Sigmoid colon (tissue), 7 donors: ENCODE data around the gene CXCR2. TPM values are rescaled to one million over a fixed set of nuclear protein-coding genes. Genes with fewer than 3 reads are reported as not detected.

Experiments
- DNase-seq: peaks from one replicate; pipeline ENCODE4 v3.0.0-alpha.2; 2019
- H3K27ac ChIP-seq, 4 donors: fragments of 200-600 bp; sonication (generic); one replicate each; pipeline ENCODE4 v1.5.1; 2016 to 2019; ENCODE audit warnings: mild to moderate bottlenecking in 1 of 4
- H3K27me3 ChIP-seq, 3 donors: fragments of 200-600 bp; sonication (generic); one replicate each; pipeline ENCODE4 v1.5.1; 2019; ENCODE audit warnings: mild to moderate bottlenecking in 1 of 3
- H3K36me3 ChIP-seq, 4 donors: fragments of 200-600 bp; sonication (generic); one replicate each; pipeline ENCODE4 v1.5.1; 2016 to 2019
- H3K4me1 ChIP-seq, 4 donors: fragments of 200-600 bp; sonication (generic); one replicate each; pipeline ENCODE4 v1.5.1; 2017 to 2019
- H3K4me3 ChIP-seq, 4 donors: fragments of 200-600 bp; sonication (generic); one replicate each; pipeline ENCODE4 v1.5.1; 2017 to 2019; ENCODE audit warnings: mild to moderate bottlenecking in 2 of 4, moderate library complexity in 1 of 4
- H3K9me3 ChIP-seq, 4 donors: fragments of 200-600 bp in 3 of 4; sonication (generic) in 3 of 4; one replicate each; pipeline versions ENCODE4 v1.5.1 to v1.6.1; 2013 to 2019
- CTCF ChIP-seq, 4 experiments: fragments of 450-650 bp in 3 of 4; fragments of 200-600 bp in 1 of 4; IDR thresholded peaks; one replicate each; pipeline ENCODE4 v1.5.1; 2016 to 2019; ENCODE audit warnings: antibody characterized with exemption in 4 of 4, mild to moderate bottlenecking in 3 of 4, moderate library complexity in 2 of 4
- EP300 ChIP-seq, 4 donors: sonication (generic); formaldehyde crosslinking; IDR thresholded peaks; one replicate each; pipeline ENCODE4 v1.6.1; 2017; ENCODE audit warnings: antibody characterized with exemption in 4 of 4
- POLR2A ChIP-seq, 2 donors: fragments of 450-650 bp; IDR thresholded peaks; one replicate each; pipeline ENCODE4 v1.6.1; 2016; ENCODE audit warnings: antibody characterized with exemption in 2 of 2, mild to moderate bottlenecking in 2 of 2, moderate library complexity in 2 of 2
- POLR2AphosphoS5 ChIP-seq, 4 donors: sonication (generic); formaldehyde crosslinking; IDR thresholded peaks; one replicate each; pipeline ENCODE4 v1.6.1; 2017; ENCODE audit warnings: antibody characterized with exemption in 4 of 4
- WGBS, 2 donors: extraction: QIAGEN DNeasy Blood & Tissue Kit; methylation state at CpG; one replicate each; pipeline ENCODE4 v1.1.7; 2013; 5-methylcytosine and 5-hydroxymethylcytosine counted together
- intact Hi-C: fragments of 100-400 bp; cut with DNase I; formaldehyde crosslinking; loops from one replicate; pipeline ENCODE4 v1.15.1; 2023
- polyA plus RNA-seq, 3 donors: library from polyadenylated mRNA; stranded (reverse); fragments of 200-250 nt; gene quantifications; one replicate each; pipeline ENCODE4 v1.2.3, GENCODE V29; 2013
- total RNA-seq, 4 donors: library from RNA; depleted of rRNA; stranded (reverse); fragments of >200 nt; gene quantifications; one replicate each; pipeline ENCODE4 v1.1.0, GENCODE V29; 2016
- donor health status: healthy with polysubstance abuse.
- donor health status: Bipolar disorder and iron deficiency.
- donor health status: healthy.

The CXCR2 gene
- total and polyA plus RNA-seq, 7 donors, result 0.12 to 0.60 (median 0.46) TPM; not detected in 4

DNA sequence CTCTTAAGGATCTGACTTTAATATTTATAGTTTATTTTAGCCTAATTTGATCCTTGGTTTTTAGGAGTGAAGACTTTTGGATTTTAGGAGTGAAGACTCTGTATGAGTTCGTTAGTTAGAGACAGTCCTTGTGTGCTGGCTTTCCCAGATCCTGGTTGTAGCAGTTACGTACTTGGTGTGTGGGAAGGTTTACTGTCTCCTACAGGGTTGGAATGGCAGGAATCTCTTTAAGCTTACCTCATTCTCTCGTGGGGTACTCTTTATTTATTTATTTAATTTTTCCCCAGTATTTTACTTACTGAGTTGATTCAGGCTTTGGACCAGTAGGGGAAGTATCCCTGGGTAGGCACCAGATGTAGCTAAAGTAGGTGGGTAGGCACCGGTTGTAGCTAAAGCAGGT lies 1.8 kb upstream of the CXCR2 start:
- 68 to 82% methylated on average over 4 of the region's 4 CpGs for WGBS, 2 donors
- intact Hi-C loops, result no loop called here
- Histone ChIP-seq H3K9me3 (peaks cover 0 to 3% (median 1%) of the 10 kb centered on the region in 4 donors), H3K36me3 (no peaks in the 10 kb centered on the region), H3K4me3 (no peak overlapping the region), H3K27ac (no peak overlapping the region), H3K27me3 (no peaks in the 10 kb centered on the region), H3K4me1 (no peaks in the 10 kb centered on the region)
- no peak for DNase-seq
- TF ChIP-seq EP300 (IDR thresholded peaks at IDR 0.05) (no peak), POLR2AphosphoS5 (IDR thresholded peaks at IDR 0.05) (no peak), POLR2A (IDR thresholded peaks at IDR 0.05) (no peak), CTCF (IDR thresholded peaks at IDR 0.05) (no peak)

- peaks cover 0 to 3% (median 1%) of the 10 kb centered on the region in 4 donors for H3K9me3 ChIP-seq
- no peak overlapping the region for H3K27ac ChIP-seq
- H3K27me3 ChIP-seq, result no peaks in the 10 kb centered on the region
- DNase-seq, result no peak
- WGBS, 2 donors, result 46 to 58% methylated on average over 4 of the region's 4 CpGs
- intact Hi-C loops, result no loop called here
- H3K4me1 ChIP-seq, result no peaks in the 10 kb centered on the region
- H3K36me3 ChIP-seq, result no peaks in the 10 kb centered on the region
- H3K4me3 ChIP-seq, result no peak overlapping the region
- TF ChIP-seq EP300 (IDR thresholded peaks at IDR 0.05) (no peak), POLR2AphosphoS5 (IDR thresholded peaks at IDR 0.05) (no peak), CTCF (IDR thresholded peaks at IDR 0.05) (no peak), POLR2A (IDR thresholded peaks at IDR 0.05) (no peak)
These were observed 733 bp upstream of the CXCR2 start for GRCh38 chr2:218125095-218125494.

DNA sequence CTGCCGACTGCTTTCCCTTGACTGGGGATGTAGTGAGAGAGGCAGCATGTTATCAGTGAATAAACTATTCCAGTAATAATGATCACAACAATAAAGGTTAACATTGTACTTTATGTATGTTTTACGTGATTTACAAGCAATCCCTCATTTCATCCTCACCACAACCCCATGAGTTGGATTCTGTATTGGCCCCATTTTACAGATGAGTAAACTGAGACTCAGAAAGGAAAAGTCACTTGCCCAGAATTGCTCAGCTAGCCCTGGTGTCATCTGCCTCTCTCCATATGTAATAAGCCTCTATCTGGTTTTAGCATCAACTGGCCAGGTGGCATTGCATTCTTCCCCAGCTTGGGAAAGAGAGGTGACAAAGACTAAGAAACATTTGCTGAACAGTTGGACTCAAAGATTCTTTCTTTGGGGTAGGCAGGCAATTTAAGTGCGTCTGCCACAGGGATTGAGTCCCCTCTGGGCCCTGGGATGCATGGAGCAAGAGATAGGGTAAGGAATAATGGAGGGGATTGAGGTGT lies 2.2 kb downstream of the CXCR2 start:
- H3K4me3 ChIP-seq, result no peak overlapping the region
- intact Hi-C loops, result no loop called here
- no peaks in the 10 kb centered on the region for H3K36me3 ChIP-seq
- 51 to 84% methylated on average over 3 of the region's 3 CpGs for WGBS, 2 donors
- DNase-seq, result no peak
- TF ChIP-seq POLR2AphosphoS5 (IDR thresholded peaks at IDR 0.05), result no peak
- TF ChIP-seq CTCF (IDR thresholded peaks at IDR 0.05), result no peak
- no peak for TF ChIP-seq POLR2A (IDR thresholded peaks at IDR 0.05)
- TF ChIP-seq EP300 (IDR thresholded peaks at IDR 0.05), result no peak
- no peaks in the 10 kb centered on the region for H3K4me1 ChIP-seq
- no peaks in the 10 kb centered on the region for H3K27me3 ChIP-seq
- H3K9me3 ChIP-seq, result peaks cover 0 to 2% (median 0%) of the 10 kb centered on the region in 4 donors
- H3K27ac ChIP-seq, result no peak overlapping the region

DNA sequence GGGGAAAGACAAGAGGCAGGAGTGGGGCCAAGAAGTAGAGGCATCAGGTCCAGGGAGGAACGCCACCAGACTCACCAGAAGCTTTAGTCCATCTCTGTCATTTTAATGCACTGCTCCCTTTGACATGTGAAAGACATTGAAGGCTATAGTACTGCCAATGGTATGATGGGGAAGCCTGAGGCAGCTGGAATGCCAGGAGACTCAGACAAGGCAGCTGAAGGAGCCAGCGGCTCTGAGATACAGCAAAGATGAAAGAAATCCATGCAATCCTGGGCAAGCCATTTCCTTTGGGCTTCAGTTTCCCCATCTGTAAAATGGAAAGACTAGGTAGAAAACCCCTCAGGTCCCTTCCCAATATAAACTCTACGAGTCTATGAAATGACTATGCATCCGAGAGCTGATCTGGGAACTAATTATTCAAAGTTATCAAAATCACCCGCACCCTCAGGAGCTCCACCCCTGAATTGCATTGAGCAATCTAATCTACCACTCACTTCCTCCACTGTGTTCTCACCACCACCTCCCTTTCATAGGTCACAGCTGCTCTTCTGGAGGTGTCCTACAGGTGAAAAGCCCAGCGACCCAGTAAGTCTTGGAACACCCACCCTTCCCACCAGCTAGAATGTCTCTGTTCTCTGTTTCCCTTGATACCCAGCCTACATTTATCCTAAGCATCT lies 3.1 kb downstream of the CXCR2 start:
- no peak overlapping the region for H3K27ac ChIP-seq
- DNase-seq, result no peak
- 51 to 80% methylated on average over 6 of the region's 6 CpGs for WGBS, 2 donors
- no peaks in the 10 kb centered on the region for H3K9me3 ChIP-seq
- no peaks in the 10 kb centered on the region for H3K36me3 ChIP-seq
- intact Hi-C loops, result no loop called here
- H3K4me1 ChIP-seq, result no peaks in the 10 kb centered on the region
- no peak overlapping the region for H3K4me3 ChIP-seq
- no peak for TF ChIP-seq POLR2A (IDR thresholded peaks at IDR 0.05)
- H3K27me3 ChIP-seq, result no peaks in the 10 kb centered on the region

DNA sequence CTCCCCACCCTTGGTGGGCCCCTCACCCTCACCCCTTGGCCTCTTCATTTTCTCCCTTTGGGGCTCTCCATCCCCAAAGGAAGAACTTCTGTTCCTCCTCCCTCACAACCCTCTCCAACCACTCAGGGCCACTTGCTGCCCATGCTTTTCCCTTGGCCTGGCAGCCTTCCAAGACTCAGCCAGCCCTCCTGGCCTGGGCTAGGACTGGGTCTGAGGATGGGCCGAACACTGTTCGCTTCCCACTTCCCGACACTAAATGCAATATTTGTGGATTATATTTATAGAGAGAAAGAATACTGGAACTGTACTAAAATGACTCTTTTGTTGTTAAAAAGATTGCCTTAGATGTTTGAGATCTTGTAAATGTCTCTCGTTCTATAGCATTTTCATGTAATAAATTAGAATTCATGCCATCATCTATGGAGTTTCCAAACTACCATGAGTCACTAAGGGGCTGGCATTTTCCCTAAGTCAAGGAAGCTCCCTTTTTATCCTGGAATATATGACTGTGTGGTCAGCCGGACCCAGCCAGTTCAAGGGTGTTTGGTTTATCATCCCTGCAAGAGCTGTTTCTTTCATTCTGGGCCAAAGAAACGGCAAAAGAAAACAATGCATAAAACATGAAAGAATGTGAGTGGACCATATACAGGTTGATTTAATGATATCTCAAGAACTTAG lies 3.8 kb downstream of the CXCR2 start:
- Histone ChIP-seq H3K9me3 (no peaks in the 10 kb centered on the region), H3K4me3 (no peak overlapping the region), H3K27ac (no peak overlapping the region), H3K27me3 (no peaks in the 10 kb centered on the region), H3K36me3 (no peaks in the 10 kb centered on the region), H3K4me1 (no peaks in the 10 kb centered on the region)
- DNase-seq, result no peak
- 51 to 74% methylated on average over 6 of the region's 6 CpGs for WGBS, 2 donors
- TF ChIP-seq EP300 (IDR thresholded peaks at IDR 0.05), result no peak
- intact Hi-C loops, result no loop called here
